ENCODE data around the gene HDAC9. TPM values are rescaled to one million over a fixed set of nuclear protein-coding genes. Genes with fewer than 3 reads are reported as not detected.

HDAC9 gene
- total RNA-seq, 1 experiment from 2014 or later, result 17.1 TPM

DNA sequence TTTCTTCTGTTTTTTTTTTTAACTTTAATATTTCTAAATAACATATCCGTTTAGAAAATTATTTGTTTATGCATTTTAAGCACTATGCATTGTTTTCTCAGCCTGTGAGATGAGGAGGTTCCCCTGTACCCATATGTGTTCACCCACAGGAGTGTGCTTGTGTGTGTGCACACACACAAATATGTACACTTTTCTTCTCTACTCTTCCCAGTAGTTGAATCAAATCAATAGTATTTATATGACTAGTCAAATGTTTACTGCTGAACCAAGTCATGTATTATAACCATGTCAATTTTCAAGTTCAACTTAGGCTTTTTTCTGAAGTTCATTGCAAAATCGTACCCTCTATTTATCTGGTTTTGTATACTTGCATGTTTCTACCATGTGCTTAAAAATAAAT, 37.3 kb downstream of the HDAC9 start:
- no TSS peak for BruUV-seq (replicated peaks)
- TF ChIP-seq TCF7L2 (IDR thresholded peaks at IDR 0.05; ENCODE audit: low read depth, low read length) (no peak), SIN3A (IDR thresholded peaks at IDR 0.05; ENCODE audit: borderline replicate concordance, insufficient read depth, low read depth, low read length) (no peak), POLR2AphosphoS5 (IDR thresholded peaks at IDR 0.05; ENCODE audit: low read depth, low read length) (no peak)
- TF ChIP-seq, protein P1, sequence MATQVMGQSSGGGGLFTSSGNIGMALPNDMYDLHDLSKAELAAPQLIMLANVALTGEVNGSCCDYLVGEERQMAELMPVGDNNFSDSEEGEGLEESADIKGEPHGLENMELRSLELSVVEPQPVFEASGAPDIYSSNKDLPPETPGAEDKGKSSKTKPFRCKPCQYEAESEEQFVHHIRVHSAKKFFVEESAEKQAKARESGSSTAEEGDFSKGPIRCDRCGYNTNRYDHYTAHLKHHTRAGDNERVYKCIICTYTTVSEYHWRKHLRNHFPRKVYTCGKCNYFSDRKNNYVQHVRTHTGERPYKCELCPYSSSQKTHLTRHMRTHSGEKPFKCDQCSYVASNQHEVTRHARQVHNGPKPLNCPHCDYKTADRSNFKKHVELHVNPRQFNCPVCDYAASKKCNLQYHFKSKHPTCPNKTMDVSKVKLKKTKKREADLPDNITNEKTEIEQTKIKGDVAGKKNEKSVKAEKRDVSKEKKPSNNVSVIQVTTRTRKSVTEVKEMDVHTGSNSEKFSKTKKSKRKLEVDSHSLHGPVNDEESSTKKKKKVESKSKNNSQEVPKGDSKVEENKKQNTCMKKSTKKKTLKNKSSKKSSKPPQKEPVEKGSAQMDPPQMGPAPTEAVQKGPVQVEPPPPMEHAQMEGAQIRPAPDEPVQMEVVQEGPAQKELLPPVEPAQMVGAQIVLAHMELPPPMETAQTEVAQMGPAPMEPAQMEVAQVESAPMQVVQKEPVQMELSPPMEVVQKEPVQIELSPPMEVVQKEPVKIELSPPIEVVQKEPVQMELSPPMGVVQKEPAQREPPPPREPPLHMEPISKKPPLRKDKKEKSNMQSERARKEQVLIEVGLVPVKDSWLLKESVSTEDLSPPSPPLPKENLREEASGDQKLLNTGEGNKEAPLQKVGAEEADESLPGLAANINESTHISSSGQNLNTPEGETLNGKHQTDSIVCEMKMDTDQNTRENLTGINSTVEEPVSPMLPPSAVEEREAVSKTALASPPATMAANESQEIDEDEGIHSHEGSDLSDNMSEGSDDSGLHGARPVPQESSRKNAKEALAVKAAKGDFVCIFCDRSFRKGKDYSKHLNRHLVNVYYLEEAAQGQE (IDR thresholded peaks at IDR 0.05; ENCODE audit: insufficient read depth in 1 of 2, low read depth in 2 of 2, low read length in 1 of 2), result no peak
- ChIA-PET CTCF (no interaction called here), POLR2A (no interaction called here)
- no peak for ATAC-seq
- intact Hi-C loops (cut with micrococcal nuclease; ENCODE audit: unreplicated experiment) (no loop called here), in situ Hi-C loops (cut with HindIII; ENCODE audit: low pct_unique_long_range_greater_than_20kb, low sequenced_read_pairs) (no loop called here)
- DNase-seq (ENCODE audit: low read depth, low spot score), result no peak
- Histone ChIP-seq H3K9me3 (ENCODE audit: control insufficient read depth, insufficient read depth, low read depth, low read length) (no peaks in the 10 kb centered on the region), H3K27me3 (ENCODE audit: control insufficient read depth, insufficient read depth, low read length) (no peaks in the 10 kb centered on the region), H3K36me3 (ENCODE audit: control insufficient read depth, insufficient read depth, low read length) (no peaks in the 10 kb centered on the region), H3K27ac (ENCODE audit: low read length) (peak overlapping the region; percentile 30; the same call in 1 of the 2 replicates), H3K4me1 (ENCODE audit: control insufficient read depth, insufficient read depth, low read length) (peaks cover 11% of the 10 kb centered on the region), H3K4me3 (ENCODE audit: low read depth in 2 of 2, low read length in 2 of 2) (no peak overlapping the region)

DNA sequence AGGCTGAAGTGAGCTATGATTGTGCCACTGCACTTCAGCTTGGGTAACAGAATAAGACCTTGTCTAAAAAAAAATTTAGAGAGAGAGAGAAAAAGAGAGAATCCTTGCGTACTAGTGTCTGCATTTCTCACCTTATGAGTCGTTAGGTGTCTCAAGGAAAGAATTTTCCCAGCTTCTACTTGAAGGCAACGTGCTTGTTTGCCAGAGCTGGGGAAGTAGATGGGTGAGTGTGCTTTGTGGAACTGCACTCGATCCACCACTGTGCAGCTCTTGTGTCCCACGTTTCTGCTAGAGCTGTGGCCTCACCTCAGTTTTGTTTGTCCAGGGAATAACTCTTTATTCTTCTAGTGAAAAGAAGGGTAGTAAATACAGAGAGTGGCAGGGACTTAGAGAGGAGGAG, 38.9 kb downstream of the HDAC9 start:
- intact Hi-C loops (cut with micrococcal nuclease; ENCODE audit: unreplicated experiment) (no loop called here), in situ Hi-C loops (cut with HindIII; ENCODE audit: low pct_unique_long_range_greater_than_20kb, low sequenced_read_pairs) (no loop called here)
- H3K4me3 ChIP-seq (ENCODE audit: low read depth in 2 of 2, low read length in 2 of 2), result peak overlapping the region in 1 of 2 experiments; percentile 9; a peak in 1 of 4 replicates
- H3K9me3 ChIP-seq (ENCODE audit: control insufficient read depth, insufficient read depth, low read depth, low read length), result no peaks in the 10 kb centered on the region
- H3K36me3 ChIP-seq (ENCODE audit: control insufficient read depth, insufficient read depth, low read length), result no peaks in the 10 kb centered on the region
- POLR2A ChIA-PET, result interaction anchor here (0.6 kb wide), 1 partner anchor 141 kb away, joined by 10 read pairs; no protein-coding TSS in a partner anchor
- H3K4me1 ChIP-seq (ENCODE audit: control insufficient read depth, insufficient read depth, low read length), result peaks cover 11% of the 10 kb centered on the region
- no TSS peak for BruUV-seq (replicated peaks)
- ATAC-seq (peak; percentile 63), DNase-seq (ENCODE audit: low read depth, low spot score) (no peak)
- TF ChIP-seq, protein P1 (IDR thresholded peaks at IDR 0.05; ENCODE audit: insufficient read depth in 1 of 2, low read depth in 2 of 2, low read length in 1 of 2), result no peak
- TF ChIP-seq, protein P2, sequence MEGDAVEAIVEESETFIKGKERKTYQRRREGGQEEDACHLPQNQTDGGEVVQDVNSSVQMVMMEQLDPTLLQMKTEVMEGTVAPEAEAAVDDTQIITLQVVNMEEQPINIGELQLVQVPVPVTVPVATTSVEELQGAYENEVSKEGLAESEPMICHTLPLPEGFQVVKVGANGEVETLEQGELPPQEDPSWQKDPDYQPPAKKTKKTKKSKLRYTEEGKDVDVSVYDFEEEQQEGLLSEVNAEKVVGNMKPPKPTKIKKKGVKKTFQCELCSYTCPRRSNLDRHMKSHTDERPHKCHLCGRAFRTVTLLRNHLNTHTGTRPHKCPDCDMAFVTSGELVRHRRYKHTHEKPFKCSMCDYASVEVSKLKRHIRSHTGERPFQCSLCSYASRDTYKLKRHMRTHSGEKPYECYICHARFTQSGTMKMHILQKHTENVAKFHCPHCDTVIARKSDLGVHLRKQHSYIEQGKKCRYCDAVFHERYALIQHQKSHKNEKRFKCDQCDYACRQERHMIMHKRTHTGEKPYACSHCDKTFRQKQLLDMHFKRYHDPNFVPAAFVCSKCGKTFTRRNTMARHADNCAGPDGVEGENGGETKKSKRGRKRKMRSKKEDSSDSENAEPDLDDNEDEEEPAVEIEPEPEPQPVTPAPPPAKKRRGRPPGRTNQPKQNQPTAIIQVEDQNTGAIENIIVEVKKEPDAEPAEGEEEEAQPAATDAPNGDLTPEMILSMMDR (IDR thresholded peaks at IDR 0.05), result no peak
- TF ChIP-seq TCF7L2 (IDR thresholded peaks at IDR 0.05; ENCODE audit: low read depth, low read length) (no peak), SIN3A (IDR thresholded peaks at IDR 0.05; ENCODE audit: borderline replicate concordance, insufficient read depth, low read depth, low read length) (no peak), POLR2AphosphoS5 (IDR thresholded peaks at IDR 0.05; ENCODE audit: low read depth, low read length) (no peak)
- CTCF ChIA-PET, result no interaction called here
- H3K27ac ChIP-seq (ENCODE audit: low read length), result peak overlapping the region; percentile 64; the same call in 1 of the 2 replicates
- no peaks in the 10 kb centered on the region for H3K27me3 ChIP-seq (ENCODE audit: control insufficient read depth, insufficient read depth, low read length)
